Heart left ventricle (tissue), 16 donors: ENCODE data around the gene ZNF789. TPM values are rescaled to one million over a fixed set of nuclear protein-coding genes. Genes with fewer than 3 reads are reported as not detected.

Experiments
- ATAC-seq, 4 donors: fragments of 200-7000 bp; cut with Tn5 transposase; one replicate each; pipeline ENCODE4 v1.9.1; 2020 to 2022; ENCODE audit warnings: moderate library complexity in 4 of 4, mild to moderate bottlenecking in 3 of 4, moderate number of reproducible peaks in 1 of 4
- DNase-seq, 5 donors: peaks; one replicate each; pipeline ENCODE4 v3.0.0-alpha.2; 2020
- H3K27ac ChIP-seq, 12 donors: fragments of 200-600 bp; sonication (generic) in 4 of 12; one replicate each; pipeline versions ENCODE4 v1.5.0 to v1.8.0; 2016 to 2022; ENCODE audit warnings: mild to moderate bottlenecking in 2 of 12
- H3K27me3 ChIP-seq, 9 donors: fragments of 200-600 bp; sonication (generic) in 2 of 9; one replicate each; pipeline versions ENCODE4 v1.5.1 to v1.8.0; 2016 to 2022; ENCODE audit warnings: mild to moderate bottlenecking in 3 of 9
- H3K36me3 ChIP-seq, 9 donors: fragments of 200-600 bp; sonication (generic) in 2 of 9; one replicate each; pipeline versions ENCODE4 v1.5.0 to v1.8.0; 2018 to 2022; ENCODE audit warnings: mild to moderate bottlenecking in 2 of 9
- H3K4me1 ChIP-seq, 12 donors: fragments of 200-600 bp; sonication (generic) in 4 of 12; one replicate each; pipeline versions ENCODE4 v1.5.0 to v1.8.0; 2016 to 2022; ENCODE audit warnings: mild to moderate bottlenecking in 3 of 12
- H3K4me3 ChIP-seq, 12 donors: fragments of 200-600 bp; sonication (generic) in 4 of 12; one replicate each; pipeline versions ENCODE4 v1.5.0 to v1.8.0; 2017 to 2022; ENCODE audit warnings: mild to moderate bottlenecking in 9 of 12, moderate library complexity in 4 of 12
- H3K9me3 ChIP-seq, 12 donors: fragments of 200-600 bp; sonication (generic) in 4 of 12; one replicate each; pipeline versions ENCODE4 v1.5.0 to v1.8.0; 2016 to 2022; ENCODE audit warnings: mild to moderate bottlenecking in 1 of 12
- CTCF ChIP-seq, 12 donors: fragments of 200-600 bp; sonication (generic) in 4 of 12; IDR thresholded peaks; one replicate each; pipeline versions ENCODE4 v1.5.0 to v1.8.0; 2018 to 2022; ENCODE audit warnings: antibody characterized with exemption in 12 of 12, mild to moderate bottlenecking in 5 of 12
- POLR2A ChIP-seq, 2 donors: fragments of 450-650 bp; IDR thresholded peaks; one replicate each; pipeline ENCODE4 v1.6.1; 2017; ENCODE audit warnings: antibody characterized with exemption in 2 of 2, mild to moderate bottlenecking in 2 of 2, moderate library complexity in 2 of 2
- WGBS, 4 donors: extraction: QIAGEN DNeasy Blood & Tissue Kit in 2 of 4; methylation state at CpG; one replicate each; pipeline versions ENCODE4 v1.1.5 to v1.1.7; 2013 to 2018; 5-methylcytosine and 5-hydroxymethylcytosine counted together
- intact Hi-C, 10 donors: fragments of 100-400 bp; cut with DNase I; formaldehyde crosslinking; loops; one replicate each; pipeline versions ENCODE4 v1.11.1 to v1.14.2; 2022
- polyA plus RNA-seq, 2 donors: library from polyadenylated mRNA; stranded (reverse); fragments of 200-250 nt; gene quantifications; one replicate each; pipeline ENCODE4 v1.2.3, GENCODE V29; 2013
- total RNA-seq, 9 donors: library from RNA; depleted of rRNA in 2 of 9; stranded (reverse); fragments of >200 nt in 2 of 9; fragmentation: NEBNext Ultra II Directional in 3 of 9; extraction: Animal tissue kit (Norgen Biotek cat#: 25700) in 3 of 9; gene quantifications; one replicate each; pipeline versions ENCODE4 v1.1.0 to v1.2.4, GENCODE V29; 2016 to 2023
- donor health status: ischemic (EF 13 %, LVEDD 7.1; RV severe dilation, severe dysfunction).
- donor health status: healthy with polysubstance abuse.
- donor health status: DM: no; HTN: yes; CAD: no.
- donor health status: DM: no; HTN: no; CAD: no.
- donor health status: ischemic (EF 25% LVEDD 6.9; RV normal size, moderate dysfunction).
- donor health status: ischemic (EF 25% LVEDD 5.7; RV mildly dilated, moderate dysfunction).
- donor health status: healthy.
- donor health status: DM: yes; HTN: yes; CAD: no.
- donor health status: ischemic (EF 35%, LVEDD 5.7; RV mildly dilated, moderate dysfunction).
- donor health status: nonischemic (EF 11% LVEDD 7.7; RV severe dilation, severe dysfunction).
- donor health status: DM: yes; HTN: yes; CAD: no.
- donor health status: PGD.
- donor health status: ischemic (EF 29% LVEDD 5.4; RV normal size, mild dysfunction).
- donor health status: nonischemic (EF 23%, LVEDD 6.1; RV moderate dilation, normal function).

ZNF789 gene
- total and polyA plus RNA-seq, 11 donors, result 2.1 to 5.2 (median 3.3) TPM

GRCh38 chr7:99504281-99504602 lies 31.6 kb downstream of the ZNF789 start:
- intact Hi-C loops, result loop anchor here in 9 of 10 donors (5.0 to 10.0 kb wide), 4 partner anchors 37 to 53 kb away; partner anchors contain the start of genes ZNF655 (in 6 of the 9), FAM200A (in 4 of the 9) and ATP5MF (in 1 of the 9)
- Histone ChIP-seq H3K9me3 (no peaks in the 10 kb centered on the region), H3K4me1 (peaks cover 0 to 43% (median 33%) of the 10 kb centered on the region in 12 donors), H3K27ac (peak overlapping the region; percentile 73 to 97 (median 94)), H3K36me3 (peaks cover 0 to 4% (median 0%) of the 10 kb centered on the region in 9 donors), H3K4me3 (peak overlapping the region; percentile 65 to 91 (median 76)), H3K27me3 (no peaks in the 10 kb centered on the region)
- WGBS, 4 donors, result 8 to 12% (median 8%) methylated on average over 17 to 19 of the region's 19 CpGs
- peak in 3 of 4 donors; percentile 93 to 95 (median 94) for ATAC-seq
- TF ChIP-seq POLR2A (IDR thresholded peaks at IDR 0.05) (peak in 1 of 2 donors; percentile 30), CTCF (IDR thresholded peaks at IDR 0.05) (no peak)
- no peak for DNase-seq

- TF ChIP-seq POLR2A (IDR thresholded peaks at IDR 0.05), result peak in 1 of 2 donors; percentile 56
- TF ChIP-seq CTCF (IDR thresholded peaks at IDR 0.05), result peak in 4 of 12 donors; percentile 7 to 36 (median 16)
- peaks cover 0 to 4% (median 0%) of the 10 kb centered on the region in 9 donors for H3K36me3 ChIP-seq
- 0% methylated on average over 21 to 53 of the region's 53 CpGs for WGBS, 4 donors
- H3K27ac ChIP-seq, result peak within 1 kb of the TSS; percentile 73 to 97 (median 94)
- DNase-seq, result peak; percentile 99
- H3K4me3 ChIP-seq, result peak within 1 kb of the TSS; percentile 65 to 91 (median 76)
- peaks cover 0 to 42% (median 33%) of the 10 kb centered on the region in 12 donors for H3K4me1 ChIP-seq
- no peaks in the 10 kb centered on the region for H3K27me3 ChIP-seq
- ATAC-seq, result peak; percentile 93 to 96 (median 96)
- intact Hi-C loops, result loop anchor here in 9 of 10 donors (5.0 to 10.0 kb wide), 4 partner anchors 37 to 53 kb away; partner anchors contain the start of genes ZNF655 (in 6 of the 9), FAM200A (in 4 of the 9) and ATP5MF (in 1 of the 9)
- H3K9me3 ChIP-seq, result no peaks in the 10 kb centered on the region
These were observed 32.1 kb downstream of the ZNF789 start, which contains the start of gene ZKSCAN5 for GRCh38 chr7:99504603-99505323. ZKSCAN5 (plus strand) TSS chr7:99504662; CDS start chr7:99506045, 1,383 bp downstream.

- no peak for DNase-seq
- 2 to 4% (median 3%) methylated on average over 11 of the region's 11 CpGs for WGBS, 4 donors
These were observed 32.6 kb downstream of the ZNF789 start for GRCh38 chr7:99505324-99505662.

More at GRCh38 chr7:99505324-99505662, 32.6 kb downstream of the ZNF789 start:
- Histone ChIP-seq H3K27me3 (no peaks in the 10 kb centered on the region), H3K36me3 (peaks cover 0 to 9% (median 0%) of the 10 kb centered on the region in 9 donors), H3K4me3 (peak overlapping the region; percentile 65 to 91 (median 76)), H3K9me3 (no peaks in the 10 kb centered on the region), H3K4me1 (peaks cover 0 to 42% (median 33%) of the 10 kb centered on the region in 12 donors), H3K27ac (peak overlapping the region in 11 of 12 donors; percentile 91 to 97 (median 94))
- intact Hi-C loops, result loop anchor here in 2 of 10 donors (10.0 kb wide), 1 partner anchor 50 kb away; the partner anchor contains the start of genes FAM200A (in 2 of the 2) and ZNF655 (in 2 of the 2)
- TF ChIP-seq POLR2A (IDR thresholded peaks at IDR 0.05) (no peak), CTCF (IDR thresholded peaks at IDR 0.05) (no peak)
- no peak for ATAC-seq
